HG03280 (cell line): ENCODE measurements around the gene TMEM63C.

Experiments
- ATAC-seq: cut with Tn5 transposase; IDR thresholded peaks from one replicate; pipeline ENCODE4 v1.9.1; 2021; ENCODE audit warnings: mild to moderate bottlenecking, moderate library complexity; ENCODE audit not compliant: unreplicated experiment

The TMEM63C gene

GRCh38 chr14:77250927-77251326, 69.3 kb downstream of the TMEM63C start:
- ATAC-seq = no peak

DNA sequence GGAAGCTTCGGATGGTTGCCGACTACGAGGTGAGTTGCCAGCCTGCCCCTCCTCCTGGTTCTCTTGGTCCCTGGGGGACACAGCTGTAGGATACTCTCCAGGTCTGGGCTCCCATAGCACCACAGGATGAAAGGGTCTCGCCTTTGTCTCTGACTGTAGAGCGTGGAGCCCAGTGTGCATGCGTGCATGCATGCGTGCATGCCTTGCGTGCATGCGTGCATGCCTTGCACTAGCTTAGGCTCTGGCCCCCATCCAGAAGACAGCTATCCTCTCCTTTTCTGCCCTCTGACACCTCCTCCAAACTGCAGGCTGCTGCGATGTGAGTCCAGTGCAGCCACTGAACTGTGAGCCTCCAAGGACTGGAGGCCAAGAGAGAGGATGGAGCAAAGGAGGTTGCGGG, 70.3 kb downstream of the TMEM63C start:
- no peak for ATAC-seq

DNA sequence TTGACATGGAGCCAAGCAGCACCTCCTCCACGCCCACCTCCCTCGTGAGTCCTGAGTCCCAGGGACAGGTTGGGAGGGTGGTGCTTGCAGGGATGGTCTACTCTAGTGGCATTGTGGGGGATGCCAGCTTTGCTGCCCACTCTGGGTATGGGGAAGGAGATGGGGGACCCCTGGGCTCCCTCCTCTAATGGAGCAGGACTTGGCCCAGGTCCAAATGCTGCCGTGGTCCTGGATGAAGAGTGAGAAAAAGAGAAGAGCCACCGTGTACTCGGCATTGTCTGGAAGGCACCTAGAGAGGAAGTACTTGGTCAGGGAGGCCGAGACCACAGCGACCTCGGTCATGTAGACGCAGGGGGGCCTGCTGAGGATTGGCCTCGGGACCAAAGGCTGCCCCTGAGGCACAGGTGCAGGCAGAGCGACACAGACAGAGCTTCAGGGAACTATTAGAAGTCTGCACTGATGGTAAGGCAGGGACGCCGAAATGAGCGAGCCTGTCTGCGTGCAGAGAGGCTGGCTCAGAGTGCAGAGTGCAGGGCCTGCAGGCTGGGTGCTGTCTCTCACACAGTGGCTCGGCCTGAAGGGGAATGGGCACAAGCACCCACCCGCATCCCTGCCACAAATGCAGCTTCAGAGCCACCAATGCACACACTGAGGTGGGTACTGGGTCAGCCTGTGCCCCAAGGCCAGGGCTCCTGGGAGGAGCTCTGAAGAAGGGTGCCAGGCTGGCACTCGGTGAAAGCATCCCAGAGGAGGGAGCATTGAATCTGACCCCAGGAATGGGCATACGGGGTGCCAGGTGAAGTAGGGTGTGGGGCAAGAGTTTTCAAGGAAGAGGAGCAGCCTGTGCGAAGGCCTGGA, 72.0 kb downstream of the TMEM63C start:
- ATAC-seq = no peak

DNA sequence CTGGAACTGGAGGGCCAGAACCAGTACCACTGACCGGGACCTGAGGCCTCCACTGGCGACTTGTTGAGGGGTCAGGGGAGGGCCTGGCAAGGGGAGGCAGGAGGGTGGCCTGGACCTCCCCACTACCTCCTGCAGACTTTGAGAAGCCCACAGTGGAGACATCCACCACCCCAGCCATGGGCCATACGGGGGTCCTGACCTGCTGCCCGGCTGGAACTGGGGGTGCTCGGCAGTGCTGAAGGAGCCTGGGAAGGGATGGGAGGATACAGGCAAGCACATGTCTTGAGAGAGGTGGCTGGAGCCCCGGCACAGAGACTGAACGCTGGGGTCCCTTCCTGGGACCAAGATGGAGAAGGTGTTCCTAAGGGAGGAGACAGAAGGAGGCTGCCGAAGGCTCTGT, 75.1 kb downstream of the TMEM63C start:
- no peak for ATAC-seq

GRCh38 chr14:77257700-77258099, 76.1 kb downstream of the TMEM63C start:
- ATAC-seq = no peak

DNA sequence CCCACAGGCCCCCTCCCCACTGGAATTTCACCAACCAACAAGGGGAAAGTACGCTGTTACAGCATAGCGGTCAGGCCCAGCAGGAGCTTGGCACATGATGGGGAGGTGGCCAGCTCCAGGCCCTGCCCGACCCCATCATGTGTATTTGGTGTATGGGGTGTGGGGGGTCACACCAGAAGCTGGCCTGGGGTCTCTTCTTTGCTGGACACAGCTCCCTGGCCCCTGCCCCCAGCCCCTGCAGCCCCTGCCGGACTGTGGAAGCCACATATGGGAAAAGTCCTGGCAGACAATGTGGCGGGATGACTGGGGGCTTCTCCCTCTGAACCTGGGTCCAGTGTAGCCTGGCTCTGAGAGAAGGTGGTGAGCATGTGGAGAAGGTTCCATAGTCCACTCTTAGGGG, 77.0 kb downstream of the TMEM63C start:
- ATAC-seq = no peak

DNA sequence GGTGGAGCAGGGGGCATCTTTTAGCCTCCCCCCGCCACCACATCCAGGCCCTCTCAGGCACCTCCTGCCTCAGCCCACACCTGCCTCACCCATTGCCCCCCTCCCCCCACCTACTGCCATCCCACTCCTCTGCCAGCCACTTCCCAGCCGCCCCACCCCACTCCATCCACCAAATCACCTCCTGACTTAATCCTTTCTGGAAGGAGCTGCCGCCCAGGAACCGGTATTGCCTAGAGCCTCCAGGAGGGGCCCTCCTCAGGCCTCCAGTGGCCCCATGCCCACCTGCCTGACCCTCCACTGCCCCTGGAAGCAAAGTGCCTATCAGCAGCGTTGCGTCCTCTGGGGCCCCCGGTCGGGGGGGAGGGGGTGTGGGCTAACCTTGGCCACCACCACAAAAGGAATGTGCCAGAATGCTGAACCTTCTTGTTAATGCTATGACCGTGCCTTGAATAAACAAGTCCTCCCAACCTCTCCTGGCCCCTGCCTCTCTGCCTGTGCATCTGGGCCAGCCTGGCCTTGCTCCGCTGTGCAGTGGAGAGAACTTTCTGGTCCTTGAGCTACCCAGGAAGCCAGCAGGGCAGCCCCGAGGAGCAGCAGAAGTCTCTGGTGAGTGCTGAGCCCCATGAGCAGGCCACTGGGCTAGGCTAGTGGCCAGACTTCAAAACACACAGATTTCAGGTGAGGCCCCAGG, 77.6 kb downstream of the TMEM63C start:
- ATAC-seq = no peak

DNA sequence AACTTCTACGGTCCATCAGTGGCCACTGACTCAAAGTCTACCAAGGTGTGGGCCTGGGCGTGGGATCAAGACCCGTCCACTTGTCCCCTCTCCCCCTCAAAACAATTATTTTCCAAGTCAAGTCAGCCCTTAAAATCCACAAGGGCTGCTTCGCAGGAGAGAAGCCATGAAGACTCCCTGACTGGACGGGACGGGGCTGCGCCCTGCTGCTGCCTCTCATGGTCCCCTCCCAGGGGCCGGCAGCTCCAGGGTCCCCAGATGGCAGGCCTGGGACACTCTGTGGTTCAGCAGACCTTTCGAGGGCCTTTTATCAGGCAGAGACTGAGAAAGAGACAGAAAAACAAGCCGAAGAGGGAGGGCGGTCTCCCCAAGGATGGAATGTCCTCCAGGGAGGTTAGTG, 78.6 kb downstream of the TMEM63C start:
- ATAC-seq = no peak

DNA sequence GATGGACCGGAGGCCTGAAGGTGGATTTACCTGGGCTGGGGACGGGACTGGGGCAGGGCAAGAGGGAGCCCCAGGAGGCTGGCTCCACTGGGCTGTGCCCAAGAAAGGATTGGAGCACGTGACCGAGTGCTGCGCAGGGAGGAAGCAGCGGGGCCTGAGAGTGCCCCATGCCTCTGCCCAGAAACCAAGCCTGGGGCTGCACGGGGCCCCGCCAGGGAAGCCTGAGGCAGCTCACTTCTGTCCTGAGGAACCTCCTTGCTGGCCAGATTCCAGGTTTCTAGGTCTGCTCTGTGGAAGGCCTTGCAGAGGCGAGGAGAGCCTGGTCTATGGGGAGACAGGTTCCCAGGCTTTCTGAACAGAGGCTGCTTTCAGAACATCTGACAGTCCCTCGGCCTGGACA, 79.0 kb downstream of the TMEM63C start:
- ATAC-seq = no peak

GRCh38 chr14:77264466-77265186, 83.0 kb downstream of the TMEM63C start:
- no peak for ATAC-seq

DNA sequence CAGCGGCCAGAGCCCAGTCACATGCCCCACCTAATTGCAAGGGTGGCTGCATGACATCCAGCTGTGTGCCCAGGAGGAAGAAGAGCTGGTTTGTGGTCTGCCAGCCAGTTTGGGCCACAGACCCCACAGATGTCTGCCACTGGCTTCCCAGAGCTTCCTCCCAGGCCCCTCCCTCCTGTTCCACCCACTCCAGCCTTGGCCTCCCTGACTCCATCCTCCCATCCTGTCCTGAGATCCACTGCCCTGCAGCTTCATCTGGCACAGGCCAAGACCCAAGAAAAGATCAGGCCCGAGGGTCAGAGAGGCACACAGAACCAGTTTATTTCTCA, 83.6 kb downstream of the TMEM63C start:
- ATAC-seq = no peak

DNA sequence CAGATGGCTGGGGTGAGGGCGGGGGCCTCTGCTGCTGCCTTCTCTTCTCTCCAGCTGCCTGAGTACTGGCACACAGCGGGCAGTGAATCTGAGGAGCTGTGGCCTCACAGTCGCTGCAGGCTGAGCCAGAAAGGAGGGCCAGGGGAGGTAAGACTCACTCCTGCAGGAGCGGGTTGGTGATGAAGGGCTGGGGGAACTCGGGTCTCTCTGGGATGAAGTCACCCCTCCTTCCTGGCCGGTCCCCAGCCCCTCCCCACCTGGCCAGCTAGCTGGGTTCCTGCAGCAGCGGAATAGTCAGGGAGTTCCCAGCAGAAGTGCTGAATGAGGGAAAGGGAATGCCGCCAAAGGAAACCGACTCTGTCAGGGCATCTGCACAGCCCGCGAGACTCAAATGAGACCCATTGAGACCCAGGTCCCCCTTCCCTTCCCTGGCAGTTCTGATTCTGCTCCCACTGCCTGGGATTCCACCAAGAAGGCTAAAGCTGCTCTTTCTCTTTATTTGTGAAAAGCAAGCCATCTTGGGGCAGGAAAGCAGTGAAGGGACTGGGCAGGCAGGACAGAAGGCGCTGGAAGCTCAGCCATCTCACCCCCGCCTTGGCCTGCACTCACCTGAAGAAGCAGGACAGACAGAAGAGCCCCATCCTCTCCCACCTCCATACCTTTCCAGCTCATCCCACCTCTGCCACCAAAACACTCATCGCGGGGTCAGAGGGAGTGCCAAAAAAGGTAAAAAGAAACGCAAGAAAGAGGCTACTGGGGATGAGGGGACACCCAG, 84.2 kb downstream of the TMEM63C start:
- ATAC-seq = no peak

DNA sequence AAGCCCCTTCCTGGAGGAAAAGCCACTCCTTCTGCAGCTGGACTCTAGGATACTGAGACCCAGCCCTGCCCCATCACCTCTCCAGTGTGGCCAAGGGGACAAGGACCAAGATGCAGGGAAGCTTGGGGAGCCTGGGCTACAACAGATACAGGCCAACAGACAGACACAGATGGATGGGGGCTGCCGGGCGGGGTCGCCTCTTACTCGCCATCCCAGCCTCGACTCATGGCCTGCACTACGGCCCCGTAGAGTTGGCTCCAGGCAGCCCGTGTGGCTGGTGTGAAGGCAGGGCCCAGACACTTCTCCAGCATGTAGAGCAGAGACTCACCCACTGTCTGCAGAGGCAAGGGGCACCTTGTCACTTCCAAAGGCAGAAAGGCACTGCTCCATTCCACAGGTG, 84.7 kb downstream of the TMEM63C start:
- ATAC-seq = no peak

- no peak for ATAC-seq
Measured at GRCh38 chr14:77267937-77268699, 86.5 kb downstream of the TMEM63C start.

- no peak for ATAC-seq
Measured at GRCh38 chr14:77268989-77269600, 87.5 kb downstream of the TMEM63C start.

DNA sequence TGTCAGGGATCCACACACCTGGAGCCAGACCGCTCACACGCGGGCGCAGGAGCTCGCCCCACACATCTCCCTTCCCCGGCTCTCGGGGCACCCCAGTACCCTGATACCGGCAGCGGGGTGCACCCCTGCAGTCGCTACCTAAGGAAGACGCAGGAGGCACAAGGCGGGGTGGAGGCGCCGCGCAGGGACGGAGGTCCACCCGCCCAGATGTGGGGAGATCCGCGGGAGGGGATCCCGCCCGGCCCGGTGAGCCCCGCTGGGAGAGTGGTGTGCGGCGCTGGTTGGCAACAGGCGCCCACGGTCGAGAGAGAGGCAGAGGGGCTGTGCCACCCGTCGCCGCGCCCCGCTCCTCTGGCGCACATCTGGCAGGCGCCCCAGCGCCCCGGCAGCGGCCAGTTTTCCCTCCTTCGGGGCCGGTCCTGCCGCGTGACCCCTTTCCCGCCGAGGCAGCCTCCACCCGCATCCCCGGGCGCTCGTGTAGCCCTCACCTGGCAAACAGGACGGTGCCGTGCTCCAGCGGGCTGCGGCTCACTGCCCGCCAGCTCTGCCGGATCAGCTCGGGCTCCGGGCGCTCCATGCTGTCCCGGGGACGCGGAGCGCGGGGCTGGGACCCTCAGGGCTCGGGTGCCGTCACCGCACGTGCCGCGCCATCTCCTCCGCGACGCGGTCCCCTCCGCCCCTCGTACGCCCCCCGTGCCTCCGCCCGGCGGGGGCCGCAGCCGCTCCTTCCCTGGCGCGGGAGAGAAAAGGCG, 88.9 kb downstream of the TMEM63C start:
- no peak for ATAC-seq

GRCh38 chr14:77271113-77271710, 89.6 kb downstream of the TMEM63C start, which contains the start of gene NGB:
Gene NGB, minus strand, starts transcription at chr14:77271206. Its CDS starts 269 bp downstream, at chr14:77270937.
- no peak for ATAC-seq

GRCh38 chr14:77272261-77272660, 90.7 kb downstream of the TMEM63C start:
- no peak for ATAC-seq

GRCh38 chr14:77273796-77274195, 92.2 kb downstream of the TMEM63C start:
- ATAC-seq = no peak
